Fibroblast of the aortic adventitia (primary cell): ENCODE measurements around the gene PDCD2. TPM values are rescaled to one million over a fixed set of nuclear protein-coding genes. Genes with fewer than 3 reads are reported as not detected.

ENCODE experiments used
- DNase-seq: peaks from one replicate; pipeline ENCODE4 v3.0.0-alpha.2; 2010; ENCODE audit warnings: low read depth
- H3K4me3 ChIP-seq: 2 replicates; pipeline ENCODE4 v1.5.1; 2011; ENCODE audit warnings: low read depth, mild to moderate bottlenecking, control low read depth, low read length, moderate library complexity
- total RNA-seq: library from RNA; depleted of rRNA; stranded (reverse); fragments of >200 nt; gene quantifications from 2 replicates; pipeline ENCODE4 v1.2.3, GENCODE V29; 2012; ENCODE audit warnings: low replicate concordance
- TF ChIP-seq, protein P1 (sequence below): IDR thresholded peaks from 2 replicates; pipeline ENCODE4 v1.5.1; 2011; ENCODE audit warnings: mild to moderate bottlenecking, low read length, control low read depth, inconsistent platforms; ENCODE audit not compliant: insufficient read depth

Gene PDCD2
- total RNA-seq, 1 donor, result 65.1 TPM

DNA sequence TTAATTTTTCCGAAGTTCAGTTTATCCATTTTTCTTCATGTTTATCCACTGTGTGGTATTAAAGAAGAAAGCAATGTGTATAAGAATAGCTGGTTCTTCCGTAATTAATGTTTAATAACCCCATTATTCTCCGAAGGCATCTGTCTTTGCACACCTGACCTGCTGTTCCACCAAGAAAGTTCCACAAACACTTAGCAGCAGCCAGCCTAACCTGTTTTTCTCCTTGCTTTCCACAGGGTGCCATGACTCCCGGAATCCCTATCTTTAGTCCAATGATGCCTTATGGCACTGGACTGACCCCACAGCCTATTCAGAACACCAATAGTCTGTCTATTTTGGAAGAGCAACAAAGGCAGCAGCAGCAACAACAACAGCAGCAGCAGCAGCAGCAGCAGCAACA, 22.9 kb downstream of the PDCD2 start:
- TF ChIP-seq, protein P1, sequence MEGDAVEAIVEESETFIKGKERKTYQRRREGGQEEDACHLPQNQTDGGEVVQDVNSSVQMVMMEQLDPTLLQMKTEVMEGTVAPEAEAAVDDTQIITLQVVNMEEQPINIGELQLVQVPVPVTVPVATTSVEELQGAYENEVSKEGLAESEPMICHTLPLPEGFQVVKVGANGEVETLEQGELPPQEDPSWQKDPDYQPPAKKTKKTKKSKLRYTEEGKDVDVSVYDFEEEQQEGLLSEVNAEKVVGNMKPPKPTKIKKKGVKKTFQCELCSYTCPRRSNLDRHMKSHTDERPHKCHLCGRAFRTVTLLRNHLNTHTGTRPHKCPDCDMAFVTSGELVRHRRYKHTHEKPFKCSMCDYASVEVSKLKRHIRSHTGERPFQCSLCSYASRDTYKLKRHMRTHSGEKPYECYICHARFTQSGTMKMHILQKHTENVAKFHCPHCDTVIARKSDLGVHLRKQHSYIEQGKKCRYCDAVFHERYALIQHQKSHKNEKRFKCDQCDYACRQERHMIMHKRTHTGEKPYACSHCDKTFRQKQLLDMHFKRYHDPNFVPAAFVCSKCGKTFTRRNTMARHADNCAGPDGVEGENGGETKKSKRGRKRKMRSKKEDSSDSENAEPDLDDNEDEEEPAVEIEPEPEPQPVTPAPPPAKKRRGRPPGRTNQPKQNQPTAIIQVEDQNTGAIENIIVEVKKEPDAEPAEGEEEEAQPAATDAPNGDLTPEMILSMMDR, result no peak
- no peak overlapping the region for H3K4me3 ChIP-seq
- DNase-seq, result no peak

DNA sequence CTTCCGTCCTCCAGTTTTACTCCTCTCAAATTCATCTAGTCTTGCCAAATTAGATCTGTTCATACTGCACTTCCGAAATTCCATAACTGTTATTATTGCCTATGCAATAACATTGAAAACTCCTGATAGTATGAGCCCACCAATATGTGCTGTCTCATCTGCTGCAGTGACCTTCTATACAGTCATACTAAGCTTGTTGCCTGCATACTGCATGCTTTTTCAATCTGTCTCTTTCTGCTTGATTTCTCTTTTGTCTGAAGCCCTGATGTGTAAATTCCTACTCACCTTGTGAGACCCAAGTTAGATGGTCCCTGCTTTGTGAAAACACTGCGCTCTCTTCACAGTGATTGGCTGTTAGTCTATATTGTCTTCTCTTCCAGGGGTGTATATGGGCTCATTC, 29.1 kb downstream of the PDCD2 start:
- TF ChIP-seq, protein P1, result no peak
- peak overlapping the region; percentile 98 for H3K4me3 ChIP-seq
- no peak for DNase-seq

DNA sequence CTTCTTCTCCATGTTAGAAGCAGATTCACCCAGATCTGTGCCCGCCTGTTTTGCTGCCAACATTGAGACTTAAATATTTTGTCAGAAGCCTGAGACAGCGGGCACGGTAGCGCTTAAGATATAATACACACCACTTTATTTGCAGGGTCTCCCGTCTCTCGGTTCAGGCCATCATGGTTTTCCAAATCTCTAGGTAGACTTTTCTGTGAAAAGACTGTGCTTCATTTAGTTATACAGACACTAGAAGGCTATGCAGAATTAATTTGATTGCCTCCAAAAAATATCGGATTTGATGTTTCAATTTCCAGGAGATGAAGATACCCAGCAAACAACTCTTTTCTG, 29.7 kb downstream of the PDCD2 start:
- TF ChIP-seq, protein P1, result no peak
- H3K4me3 ChIP-seq, result peak overlapping the region; percentile 98
- DNase-seq, result no peak

DNA sequence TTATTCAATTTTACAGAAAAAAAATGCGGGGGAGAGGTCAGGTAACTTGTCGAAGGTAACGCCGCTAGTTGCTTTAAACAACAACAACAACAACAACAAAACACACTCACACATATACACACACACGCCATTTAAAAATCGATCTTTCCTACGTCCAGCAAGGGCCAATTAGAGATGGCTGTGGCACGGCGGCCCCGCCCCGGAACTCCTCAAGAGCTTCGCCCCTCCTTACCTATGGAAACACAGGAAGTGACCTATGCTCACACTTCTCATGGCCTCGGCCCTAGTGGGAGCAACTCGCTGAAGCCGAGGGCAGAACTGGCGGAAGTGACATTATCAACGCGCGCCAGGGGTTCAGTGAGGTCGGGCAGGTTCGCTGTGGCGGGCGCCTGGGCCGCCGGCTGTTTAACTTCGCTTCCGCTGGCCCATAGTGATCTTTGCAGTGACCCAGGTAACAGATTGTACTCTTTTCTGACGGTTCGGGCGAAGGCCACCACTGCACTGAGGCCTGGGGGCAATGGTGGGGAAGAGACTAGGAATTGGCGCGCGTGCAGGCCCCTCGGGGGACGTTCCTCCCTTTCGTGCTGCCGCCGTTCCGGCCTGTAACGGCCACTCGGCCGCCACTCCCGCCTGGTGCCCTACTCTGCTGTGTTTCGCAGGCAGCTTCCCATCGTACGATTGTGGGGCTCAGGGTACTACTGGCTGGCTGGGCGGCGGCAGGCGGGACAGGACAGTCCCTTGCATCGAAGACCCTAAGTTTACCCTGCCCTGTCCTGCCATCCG, 30.2 kb downstream of the PDCD2 start, which contains the start of gene TBP:
Gene TBP, plus strand, starts transcription at position 357 of the 783 bp plus-strand sequence. CDS start 2,661 bp downstream, outside the sequence.
- TF ChIP-seq, protein P1, result no peak
- H3K4me3 ChIP-seq, result peak within 1 kb of the TSS; percentile 98
- peak; percentile 99 for DNase-seq

DNA sequence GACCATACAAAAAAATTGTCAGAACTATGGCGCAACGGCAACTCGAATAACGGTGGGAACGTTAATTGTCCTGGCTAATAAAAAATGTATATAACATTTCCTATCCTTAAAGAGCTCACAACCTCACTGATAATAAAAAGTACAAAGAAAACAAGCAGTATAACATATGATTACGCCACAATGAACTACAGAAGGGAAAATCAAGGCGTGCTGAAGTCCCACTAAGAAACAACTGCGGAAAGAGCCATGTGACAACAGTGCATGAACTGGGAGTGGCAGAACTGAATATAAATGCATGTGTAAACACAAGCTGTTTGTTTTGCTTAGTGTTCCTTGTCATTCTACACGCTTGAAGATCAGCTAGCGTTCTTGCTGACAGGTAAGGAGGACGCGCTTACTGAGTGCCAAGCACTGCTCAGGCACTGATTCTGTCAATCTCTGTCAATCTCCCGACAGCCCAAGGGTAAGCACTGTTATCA, 30.9 kb downstream of the PDCD2 start:
- peak overlapping the region; percentile 98 for H3K4me3 ChIP-seq
- peak; percentile 59 for DNase-seq
- TF ChIP-seq, protein P1, result no peak

DNA sequence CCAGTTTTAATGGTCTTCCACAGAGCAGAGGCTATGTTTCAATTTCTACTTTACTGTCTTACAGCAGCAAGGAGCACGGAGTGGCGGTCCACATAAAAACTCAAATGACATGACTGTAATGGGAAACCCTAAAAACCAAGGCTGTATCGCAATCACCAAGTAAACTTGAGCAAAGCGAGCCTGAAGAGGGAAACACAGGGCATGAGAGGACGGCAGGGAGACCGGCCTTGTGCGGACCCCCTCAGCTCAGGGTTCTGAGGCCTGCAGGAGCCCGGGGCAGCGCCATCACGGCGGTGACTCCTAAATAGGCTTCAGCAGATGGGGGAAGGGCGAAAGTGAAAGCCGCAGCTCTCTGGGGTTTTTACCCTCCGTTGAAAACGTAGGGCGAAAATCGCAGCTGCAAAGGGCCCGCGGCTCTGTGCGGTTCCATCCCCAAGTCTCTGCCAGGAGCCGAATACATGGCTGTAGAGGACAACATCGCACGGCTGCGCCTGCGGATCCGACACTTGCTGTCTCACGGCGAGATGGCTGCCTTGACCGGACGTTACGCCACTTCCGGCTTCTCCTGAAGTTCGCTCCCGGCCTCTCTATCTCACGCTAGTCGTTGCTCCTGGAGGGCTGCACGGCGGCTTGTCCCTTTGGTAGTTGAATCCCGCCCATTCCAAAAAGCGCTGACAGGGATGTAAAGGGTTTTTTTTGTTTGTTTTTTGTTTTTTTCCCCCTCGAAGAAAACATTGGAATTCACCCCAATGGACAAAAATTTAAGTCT, 31.5 kb downstream of the PDCD2 start, which contains the start of gene PSMB1:
Gene PSMB1, minus strand, starts transcription at position 543 of the 769 bp plus-strand sequence. Its CDS starts 65 bp downstream, at position 478.
- H3K4me3 ChIP-seq, result peak within 1 kb of the TSS; percentile 98
- TF ChIP-seq, protein P1, result no peak
- peak; percentile 96 for DNase-seq
